HG02852 (cell line): ENCODE data around the gene PDE7B.
"Not testable (repeated sequence)": the region's sequence is repeated elsewhere in the genome, so short reads cannot be mapped to it uniquely, and the experiment has no call there.

Experiments
- ATAC-seq: cut with Tn5 transposase; IDR thresholded peaks from one replicate; pipeline ENCODE4 v1.9.1; 2021; ENCODE audit warnings: mild to moderate bottlenecking, moderate library complexity; ENCODE audit not compliant: unreplicated experiment

The PDE7B gene

DNA sequence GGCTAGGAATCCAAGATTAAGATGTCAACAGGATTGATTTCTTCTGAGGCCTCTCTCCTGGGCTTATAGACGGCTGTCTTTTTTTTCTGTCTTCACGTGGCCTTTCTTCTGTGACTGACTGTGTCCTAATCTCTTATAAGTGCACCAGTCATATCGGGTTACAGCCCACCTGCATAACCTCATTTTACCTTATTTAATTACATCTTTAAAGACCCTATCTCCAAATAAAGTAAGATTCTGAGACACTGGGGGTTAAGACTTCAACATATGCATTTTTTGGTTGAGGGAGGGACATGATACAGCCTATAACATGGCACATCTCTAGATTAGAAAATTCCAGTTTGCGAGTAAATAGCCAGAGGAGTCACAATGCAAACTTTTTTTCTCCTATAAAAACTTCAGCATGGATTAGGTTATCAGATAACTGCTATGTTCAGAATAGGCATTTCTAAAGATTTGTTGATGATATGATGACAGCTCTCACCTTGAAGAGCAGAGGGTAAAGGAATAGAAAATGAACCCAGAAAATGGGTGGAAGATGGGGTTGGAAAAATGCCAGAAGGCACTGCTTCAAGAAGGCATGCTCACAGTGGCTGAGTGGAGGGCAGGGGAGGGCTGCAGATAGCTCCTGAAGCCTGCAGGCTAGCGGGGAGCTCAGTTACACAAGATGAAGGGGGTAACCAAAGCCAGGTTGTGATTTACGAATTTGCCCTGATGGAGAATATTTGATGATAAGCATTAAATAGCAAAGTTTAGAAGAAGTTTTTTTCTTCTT is 8.7 kb upstream of the PDE7B start:
- no peak for ATAC-seq

DNA sequence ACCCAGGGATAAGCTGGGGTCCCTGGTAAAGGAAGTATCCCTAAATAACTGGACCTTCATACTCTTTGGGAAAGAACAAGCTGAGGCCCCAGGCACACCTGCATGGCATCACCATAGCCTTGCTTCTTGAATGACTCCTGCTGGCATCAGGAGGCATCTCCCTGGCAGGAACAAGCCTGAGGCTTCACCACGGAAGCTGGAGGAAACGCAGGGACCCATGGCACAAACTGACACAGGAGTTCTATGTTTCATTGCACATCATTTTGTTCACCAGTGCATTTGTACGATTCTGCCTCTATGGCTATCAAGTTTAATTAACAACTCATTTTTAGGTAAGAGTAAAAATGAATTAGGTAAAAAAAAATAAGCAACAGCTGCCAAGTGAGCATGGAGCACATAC is 619 bp upstream of the PDE7B start:
- ATAC-seq: no peak

DNA sequence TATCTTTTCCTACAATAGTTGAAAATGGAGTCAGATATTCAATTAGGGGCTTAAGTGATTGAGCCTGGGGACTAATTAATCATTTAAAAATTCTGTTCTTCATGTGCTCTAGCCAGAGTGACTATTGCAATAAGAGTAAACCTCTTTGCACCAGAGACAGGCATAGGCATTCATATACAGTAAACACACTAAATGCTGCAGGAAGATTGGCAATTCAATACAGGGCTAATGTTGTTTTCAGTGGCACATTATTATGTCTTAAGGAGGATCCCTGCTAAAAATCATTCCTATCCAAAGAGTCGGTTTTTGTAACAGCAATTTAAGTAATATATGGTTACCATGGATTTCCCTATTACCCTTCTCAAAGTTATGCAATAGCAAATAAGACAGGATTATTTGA is 1.2 kb downstream of the PDE7B start:
- ATAC-seq: no peak

DNA sequence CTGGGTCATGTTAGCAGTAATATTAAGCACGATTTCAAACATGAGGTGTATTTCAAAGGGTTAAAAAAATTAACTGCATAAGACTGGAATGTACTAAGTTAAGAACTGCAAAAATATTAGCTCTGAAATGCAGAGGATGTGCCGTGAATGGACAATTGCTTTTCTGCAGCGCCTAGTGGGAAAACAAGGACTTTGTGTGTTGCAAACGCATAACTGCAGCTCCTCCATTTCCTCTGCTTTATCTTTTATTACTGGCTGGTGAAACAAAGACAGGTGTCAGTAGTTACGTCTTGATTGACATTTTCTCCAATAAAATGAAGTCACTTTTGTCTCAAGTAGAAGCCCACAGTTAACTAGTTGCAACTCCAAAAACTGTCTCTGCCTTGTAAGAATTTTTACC is 1.7 kb downstream of the PDE7B start:
- ATAC-seq: no peak

DNA sequence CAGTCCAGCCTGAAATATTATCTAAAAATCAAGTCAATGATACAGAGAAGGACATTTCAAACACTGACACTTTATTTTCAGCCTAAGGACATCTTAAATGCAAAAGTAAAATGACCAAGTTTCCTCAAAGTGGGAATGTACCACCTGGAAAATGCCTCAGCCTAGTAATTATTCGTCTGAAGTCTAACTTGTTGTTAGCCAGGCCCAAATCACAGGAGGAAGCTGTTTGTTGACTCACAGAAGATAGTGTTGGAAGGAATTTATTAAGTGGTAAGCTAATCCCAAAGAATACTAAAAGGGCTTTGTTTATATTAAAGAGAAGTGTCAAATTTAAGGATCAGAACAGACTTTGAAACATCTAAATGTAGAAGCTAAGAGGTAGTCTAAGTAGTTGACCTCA is 2.5 kb downstream of the PDE7B start:
- ATAC-seq: no peak

DNA sequence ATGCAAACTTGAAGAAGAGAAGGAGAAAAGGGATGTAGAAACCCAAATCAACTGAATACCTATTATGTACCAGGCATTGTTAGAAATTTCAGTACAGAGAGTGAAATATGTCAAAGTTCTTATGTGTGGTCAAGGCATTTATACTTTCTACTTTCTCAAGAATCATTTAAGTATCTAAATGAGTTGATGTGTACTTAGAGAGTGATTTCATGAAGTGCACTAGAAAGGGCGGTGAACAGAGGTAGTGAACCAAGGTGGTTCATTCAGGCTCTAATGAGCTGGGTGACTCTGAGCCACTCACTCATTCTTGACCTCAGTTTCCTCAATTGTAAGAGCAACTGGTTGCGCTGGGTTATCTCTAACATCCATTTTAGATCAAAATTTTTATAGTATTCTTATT is 3.3 kb downstream of the PDE7B start:
- peak; percentile 70 for ATAC-seq

DNA sequence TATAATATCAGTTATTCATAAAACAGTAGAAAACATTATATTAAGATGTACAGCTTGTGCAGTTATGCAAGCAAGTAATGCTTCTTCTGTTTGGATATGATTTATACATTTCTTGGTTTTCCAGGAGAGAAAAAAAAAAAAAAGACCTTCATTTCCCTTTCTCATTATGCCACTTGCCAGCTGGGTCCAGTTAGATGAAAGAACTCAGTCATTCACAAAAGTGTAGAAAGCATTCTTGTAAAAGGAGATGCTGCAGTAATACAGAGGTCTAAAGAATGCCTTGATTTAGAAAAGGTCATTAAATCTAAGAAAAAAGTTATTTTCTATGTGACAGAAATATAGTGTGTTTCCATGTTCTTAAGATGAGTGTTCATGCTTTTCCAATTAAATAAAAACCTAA is 7.4 kb downstream of the PDE7B start:
- no peak for ATAC-seq

DNA sequence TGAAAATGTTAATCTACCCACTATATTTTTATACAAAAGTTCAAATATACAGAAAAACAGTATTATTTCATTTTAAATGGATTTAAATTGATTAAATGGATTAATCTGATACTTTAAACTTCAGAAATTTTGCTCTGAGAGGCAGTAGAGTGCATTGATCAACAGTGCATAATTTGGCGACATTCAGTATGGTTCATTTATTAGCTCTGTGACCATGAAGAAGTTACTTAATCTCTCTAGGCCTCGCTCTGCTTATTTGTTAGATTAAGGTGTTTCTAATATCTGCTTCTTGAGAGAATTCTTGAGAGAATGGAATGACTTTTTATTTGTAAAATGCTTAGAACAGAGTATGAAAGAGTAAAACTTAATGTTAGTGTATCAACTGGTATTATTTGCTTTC is 8.9 kb downstream of the PDE7B start:
- ATAC-seq: no peak

DNA sequence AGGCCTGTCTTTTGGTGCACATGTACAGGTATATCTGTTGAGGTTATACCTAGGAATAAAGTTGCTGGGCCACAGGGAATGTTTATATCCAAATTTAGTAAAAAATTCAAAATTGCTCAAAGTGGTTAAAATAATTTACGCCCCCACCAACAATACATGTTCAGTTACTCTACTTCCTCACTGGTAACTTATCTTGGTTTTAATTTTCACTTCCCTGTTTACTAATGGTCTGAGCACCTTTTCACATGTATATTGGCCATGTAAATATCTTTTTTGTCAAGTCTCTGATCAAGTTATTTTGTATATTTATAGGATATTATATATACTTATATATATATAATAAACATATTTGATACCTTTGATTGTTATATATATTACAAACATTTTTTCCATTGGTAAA is 9.7 kb downstream of the PDE7B start:
- ATAC-seq: peak; percentile 60

DNA sequence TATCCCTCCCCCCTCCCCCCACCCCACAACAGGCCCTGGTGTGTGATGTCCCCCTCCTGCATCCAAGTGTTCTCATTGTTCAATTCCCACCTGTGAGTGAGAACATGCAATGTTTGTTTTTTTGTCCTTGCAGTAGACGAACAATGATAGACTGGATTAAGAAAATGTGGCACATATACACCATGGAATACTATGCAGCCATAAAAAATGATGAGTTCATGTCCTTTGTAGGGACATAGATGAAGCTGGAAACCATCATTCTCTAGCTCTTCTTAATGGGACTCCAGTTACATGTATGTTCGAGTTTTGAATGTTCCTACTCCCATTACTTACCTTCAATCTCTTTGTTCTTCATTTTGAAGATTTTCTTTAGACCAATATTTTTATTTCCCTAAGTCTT is 13.4 kb downstream of the PDE7B start:
- ATAC-seq: not testable (repeated sequence)

DNA sequence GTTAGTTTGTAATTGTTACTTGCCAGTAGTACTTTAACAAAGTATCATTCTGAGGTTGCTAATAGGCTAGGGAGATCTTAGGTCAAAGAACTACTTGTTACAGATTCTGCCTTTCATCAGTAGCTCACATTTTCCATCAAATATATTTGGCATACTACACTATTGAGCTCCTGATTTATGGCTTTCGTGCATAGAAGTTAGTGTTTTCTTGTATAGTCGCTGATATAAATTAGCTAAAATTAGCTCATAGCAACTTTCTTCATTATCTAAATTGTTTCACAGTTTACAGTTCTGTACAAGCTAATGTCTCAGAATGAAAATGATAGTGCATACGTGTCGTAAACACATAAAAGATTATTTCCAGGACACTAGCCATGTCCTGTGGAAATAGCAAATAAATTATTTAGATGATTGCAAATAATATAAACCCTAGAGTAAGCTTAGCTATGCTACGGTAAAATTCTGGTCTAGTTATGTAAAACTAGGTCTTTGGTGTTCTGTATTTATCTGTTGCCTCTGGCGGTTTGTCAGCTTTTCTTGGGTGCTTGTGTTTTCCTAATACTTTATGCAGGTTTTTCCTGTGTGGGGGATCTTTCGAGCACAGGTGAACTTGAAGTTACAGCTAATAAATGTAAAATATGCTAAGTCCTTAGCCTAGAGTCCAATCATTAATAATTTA is 15.1 kb downstream of the PDE7B start:
- ATAC-seq: no peak

DNA sequence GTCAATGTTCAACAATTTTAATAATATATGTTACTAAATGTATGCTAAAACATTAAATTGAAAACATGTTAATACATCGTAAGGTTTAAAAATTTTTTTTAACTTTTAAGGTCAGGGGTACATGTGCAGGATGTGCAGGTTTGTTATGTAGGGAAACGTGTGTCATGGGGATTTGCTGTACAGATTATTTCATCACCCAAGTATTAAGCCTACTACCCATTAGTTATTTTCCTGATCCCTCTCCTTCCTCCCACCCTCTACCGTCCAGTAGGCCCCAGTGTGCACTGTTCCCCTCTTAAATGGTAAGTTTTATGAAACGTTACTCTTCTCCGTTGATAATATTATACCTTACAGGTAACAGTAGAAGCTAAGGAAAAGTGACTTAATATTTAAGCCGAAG is 15.8 kb downstream of the PDE7B start:
- no peak for ATAC-seq

DNA sequence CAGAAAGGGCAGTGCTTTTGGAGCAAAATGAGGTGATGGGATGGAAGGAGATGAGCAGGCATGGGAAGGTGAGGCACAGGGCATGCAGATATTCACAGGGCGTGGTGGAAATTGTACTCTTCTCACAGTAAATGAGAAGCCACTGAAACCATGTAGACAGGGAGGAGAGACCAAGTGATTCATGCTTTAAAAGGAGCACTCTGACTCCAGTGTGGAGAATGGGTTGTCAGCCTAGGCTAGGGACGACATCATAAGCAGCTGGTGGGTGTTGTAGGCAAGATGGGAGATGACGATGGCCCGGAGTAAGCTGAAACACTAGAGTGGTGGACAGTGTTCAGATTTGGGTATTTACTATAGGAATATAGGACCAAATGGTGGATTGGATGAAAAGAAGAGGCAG is 18.4 kb downstream of the PDE7B start:
- ATAC-seq: no peak

DNA sequence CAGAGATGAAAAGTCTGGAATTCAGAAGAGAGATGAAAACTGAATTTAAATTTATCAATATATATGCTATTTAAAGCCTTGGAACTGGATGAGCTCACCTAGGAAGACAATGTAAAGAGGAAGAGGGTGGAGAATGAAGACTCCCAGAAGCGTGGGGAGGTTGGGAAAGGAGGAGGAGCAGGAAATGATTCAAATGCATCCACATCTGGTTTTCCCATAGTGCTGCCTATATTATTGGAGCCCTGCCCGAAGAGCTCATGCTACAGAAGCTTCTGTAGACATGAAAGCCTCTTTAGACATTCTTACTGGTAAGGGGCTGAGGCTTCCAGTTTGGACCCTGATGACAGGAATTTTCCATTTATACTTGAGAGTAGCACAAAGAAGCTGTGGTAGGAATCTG is 19.2 kb downstream of the PDE7B start:
- ATAC-seq: no peak

DNA sequence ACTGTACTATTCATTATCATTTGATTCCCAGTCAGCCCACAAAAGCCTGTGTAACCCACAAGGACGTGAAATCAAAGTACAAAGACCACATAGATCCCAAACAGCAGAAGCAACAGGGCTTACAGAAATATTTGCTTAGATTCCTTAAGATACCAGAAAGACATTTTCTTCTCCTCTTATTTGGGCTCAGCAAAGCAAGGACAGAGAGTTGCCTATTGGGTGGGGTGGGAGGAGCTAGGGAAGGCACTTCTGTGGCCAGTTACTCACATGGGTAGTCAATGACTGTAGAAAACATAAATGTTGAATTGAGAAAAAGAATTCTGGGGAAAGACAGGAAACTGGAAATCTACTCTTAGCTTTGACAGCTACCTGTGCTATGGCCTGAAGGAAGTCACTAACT is 19.8 kb downstream of the PDE7B start:
- no peak for ATAC-seq

DNA sequence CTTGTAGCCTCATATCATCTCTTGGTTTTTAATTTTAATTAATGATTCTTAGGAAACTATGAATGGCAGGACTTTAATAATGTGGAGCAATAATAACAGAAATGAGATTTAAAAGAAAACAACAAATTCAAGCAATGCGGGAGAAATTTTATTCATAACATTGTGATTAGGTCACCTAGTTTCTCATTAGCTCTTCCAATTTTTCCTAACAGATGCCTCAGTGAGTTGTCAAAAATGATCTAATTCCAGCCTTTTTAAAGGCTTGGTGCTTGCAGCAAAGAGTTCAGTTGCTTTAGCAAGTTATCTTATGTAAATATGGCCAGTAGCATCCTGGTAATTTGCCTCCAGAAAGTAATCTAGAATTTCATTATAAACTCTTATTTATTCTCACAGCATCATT is 20.4 kb downstream of the PDE7B start:
- ATAC-seq: no peak

DNA sequence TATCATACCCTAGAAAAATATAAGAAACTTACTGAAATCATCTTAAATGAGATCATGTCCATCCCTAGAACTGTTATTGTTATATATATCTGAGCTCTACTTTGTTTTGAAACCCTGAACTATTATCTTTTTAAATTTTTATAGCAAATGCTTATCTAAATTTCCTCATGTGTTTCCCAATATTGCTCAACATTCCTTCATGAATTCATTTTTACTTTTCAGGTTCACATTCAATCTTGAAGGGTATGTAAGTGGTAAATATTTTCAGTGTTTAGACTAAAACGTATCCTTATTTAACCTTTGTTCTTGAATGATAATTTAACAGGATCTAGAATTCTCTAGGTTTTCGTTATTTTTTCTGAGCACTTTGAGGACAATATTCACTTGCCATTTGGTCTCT is 23.9 kb downstream of the PDE7B start:
- no peak for ATAC-seq

DNA sequence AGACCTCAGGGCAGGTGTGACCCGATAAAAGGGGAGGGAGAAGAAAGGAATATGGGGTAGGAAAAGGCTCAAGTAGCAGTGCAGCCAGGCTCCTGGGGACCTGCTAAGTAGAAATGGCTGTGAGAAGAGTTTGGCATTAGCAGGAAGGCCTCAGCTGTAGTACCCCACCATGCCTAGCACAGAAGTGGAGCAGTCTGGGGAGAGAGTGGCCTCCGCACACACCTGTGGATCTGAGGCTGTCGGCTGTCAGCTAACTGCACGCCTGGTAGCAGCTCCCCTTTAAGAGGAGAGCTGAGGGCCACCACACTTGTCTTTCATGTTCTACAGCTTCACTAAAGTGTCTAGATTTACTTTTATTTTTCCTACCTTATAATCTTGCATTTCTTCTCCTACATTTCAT is 24.6 kb downstream of the PDE7B start:
- ATAC-seq: no peak

DNA sequence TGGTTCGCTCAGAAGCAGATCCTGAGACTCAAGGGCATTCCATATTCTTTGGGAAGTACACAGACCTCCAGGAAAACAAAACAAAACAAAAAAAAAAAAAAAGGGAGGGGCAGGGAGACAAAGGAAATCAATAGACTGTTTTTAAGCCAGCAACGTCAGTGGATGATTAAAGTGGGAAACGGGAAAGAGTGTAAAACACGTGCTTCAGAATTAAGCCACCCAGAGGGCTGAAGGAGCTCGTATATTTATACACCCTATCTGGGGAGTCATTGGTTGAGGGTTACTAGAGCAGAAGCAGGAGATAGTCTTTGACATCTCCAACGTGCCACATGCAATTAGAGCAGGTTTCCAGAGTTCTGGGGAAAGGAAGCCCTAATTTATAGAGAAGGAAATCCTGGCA is 26.2 kb downstream of the PDE7B start:
- ATAC-seq: no peak

DNA sequence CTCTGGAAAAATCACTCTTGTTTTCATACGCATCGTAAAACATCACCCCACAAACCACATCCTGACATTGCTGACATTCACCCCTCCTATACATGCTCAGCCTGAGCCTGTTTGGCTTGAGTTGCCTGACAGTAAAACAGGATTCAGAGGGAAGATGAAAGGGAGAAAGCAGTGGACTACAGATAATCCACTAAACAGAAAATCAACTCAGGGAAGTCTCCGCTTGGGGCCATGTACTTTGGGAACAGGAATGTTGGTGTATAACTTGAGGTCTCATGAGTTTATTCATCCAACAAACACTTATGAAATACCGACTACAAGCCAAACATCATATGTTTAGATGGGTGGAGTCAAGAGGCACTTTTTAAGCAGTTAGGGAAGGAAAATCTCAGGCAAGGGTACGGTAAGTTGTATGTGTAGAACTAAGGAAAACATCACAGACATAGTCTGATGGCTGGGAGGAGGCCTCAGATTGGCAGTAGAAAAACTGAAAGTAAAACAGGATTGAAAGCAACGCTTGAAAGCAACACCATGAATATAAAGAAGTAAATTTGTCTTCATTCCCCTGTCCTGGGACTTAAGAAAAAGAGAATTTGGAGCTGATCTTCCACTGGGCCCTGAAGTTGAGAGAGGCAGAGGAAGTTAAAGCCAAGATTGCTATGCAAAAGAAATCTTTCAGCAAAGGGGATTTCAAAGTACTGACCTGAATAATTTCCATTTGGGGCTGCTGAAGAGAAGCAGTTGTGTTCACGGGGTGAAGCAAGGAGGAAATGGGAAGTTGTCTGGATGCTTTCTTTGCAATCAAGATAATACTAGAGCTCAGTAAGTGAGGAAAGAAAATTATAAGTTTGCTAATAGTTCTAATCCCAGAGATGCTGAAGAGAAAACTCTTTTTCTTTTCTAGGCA is 28.8 kb downstream of the PDE7B start:
- ATAC-seq: peak; percentile 91

DNA sequence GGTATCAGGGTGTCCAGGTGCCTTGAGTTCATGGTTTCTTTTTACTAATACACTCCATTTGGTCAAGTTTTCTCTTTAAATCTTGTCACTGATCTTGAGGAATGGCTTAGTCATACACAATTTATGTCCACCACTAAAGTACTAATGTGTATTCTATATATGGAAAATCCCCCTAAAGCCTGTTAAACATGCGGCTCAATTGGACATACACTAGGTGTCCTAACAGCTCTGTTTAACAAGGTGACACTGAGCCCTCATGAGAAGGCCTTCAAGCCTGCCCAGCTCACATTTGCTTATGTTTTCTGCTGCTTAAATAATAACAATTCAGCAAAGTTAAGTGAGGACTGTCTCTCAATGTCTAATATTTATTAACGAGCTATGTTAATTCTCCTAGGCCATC is 31.5 kb downstream of the PDE7B start:
- ATAC-seq: no peak

DNA sequence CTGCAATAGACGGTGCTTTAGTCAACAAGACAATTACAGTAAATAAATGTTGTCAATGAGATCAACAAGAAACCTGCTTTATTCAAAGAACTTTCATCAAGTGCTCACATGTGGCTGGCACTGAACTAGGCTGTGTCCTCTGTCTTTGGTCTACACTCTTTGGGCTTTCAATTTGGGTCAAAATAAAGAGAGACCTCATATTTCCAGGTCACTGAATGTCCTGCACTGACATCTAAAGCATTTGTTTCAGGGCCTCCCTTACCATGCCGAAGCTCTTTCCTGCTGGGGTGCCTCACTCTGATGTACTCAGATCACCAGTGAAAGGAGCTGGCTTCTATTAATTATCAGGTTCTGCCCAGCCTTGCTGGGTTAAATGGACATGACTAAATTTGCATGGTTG is 32.0 kb downstream of the PDE7B start:
- no peak for ATAC-seq
